G401 (cell line): ENCODE measurements around the gene TAL1. TPM values are rescaled to one million over a fixed set of nuclear protein-coding genes. Genes with fewer than 3 reads are reported as not detected.

Experiments
- DNase-seq: peaks from one replicate; pipeline ENCODE4 v3.0.0-alpha.2; 2015; ENCODE audit warnings: low spot score
- in situ Hi-C: cut with HindIII; loops from 2 replicates; pipeline ENCODE4 v1.10.0; 2016; ENCODE audit warnings: low sequenced_read_pairs, mixed read lengths
- total RNA-seq: library from RNA; depleted of rRNA; stranded (reverse); fragments of >200 nt; shearing (Covaris generic); gene quantifications from 2 replicates; pipeline ENCODE4 v1.2.3, GENCODE V29; 2014

TAL1 gene
- total RNA-seq, 1 experiment from 2014 or later = not detected

GRCh38 chr1:47191940-47192457, 40.0 kb downstream of the TAL1 start:
- no peak for DNase-seq
- in situ Hi-C loops = no loop called here

GRCh38 chr1:47190857-47191256, 41.2 kb downstream of the TAL1 start:
- in situ Hi-C loops = no loop called here
- DNase-seq = no peak

- no peak for DNase-seq
- in situ Hi-C loops = no loop called here
These were observed 41.5 kb downstream of the TAL1 start for GRCh38 chr1:47190509-47190855.

- in situ Hi-C loops = no loop called here
- no peak for DNase-seq
These were observed 42.0 kb downstream of the TAL1 start, which contains the start of gene PDZK1IP1 for GRCh38 chr1:47189844-47190508. Gene PDZK1IP1 (minus strand): TSS chr1:47190036. CDS start chr1:47189932, 104 bp downstream.

GRCh38 chr1:47188791-47189785, 42.9 kb downstream of the TAL1 start:
- in situ Hi-C loops = no loop called here
- no peak for DNase-seq

GRCh38 chr1:47187926-47188250, 44.1 kb downstream of the TAL1 start:
- no peak for DNase-seq
- in situ Hi-C loops = no loop called here

- in situ Hi-C loops = no loop called here
- DNase-seq = no peak
These were observed 44.6 kb downstream of the TAL1 start for GRCh38 chr1:47187231-47187925.

GRCh38 chr1:47186267-47187185, 45.5 kb downstream of the TAL1 start:
- DNase-seq = no peak
- in situ Hi-C loops = no loop called here

- DNase-seq = no peak
- in situ Hi-C loops = no loop called here
These were observed 47.0 kb downstream of the TAL1 start for GRCh38 chr1:47184822-47185677.

- no peak for DNase-seq
- in situ Hi-C loops = no loop called here
These were observed 47.8 kb downstream of the TAL1 start for GRCh38 chr1:47184090-47184821.

GRCh38 chr1:47183308-47184089, 48.5 kb downstream of the TAL1 start:
- no peak for DNase-seq

GRCh38 chr1:47182676-47183235, 49.3 kb downstream of the TAL1 start:
- in situ Hi-C loops = no loop called here
- DNase-seq = no peak

More at GRCh38 chr1:47183308-47184089, 48.5 kb downstream of the TAL1 start:
- in situ Hi-C loops = no loop called here

- DNase-seq = no peak
- in situ Hi-C loops = no loop called here
These were observed 49.9 kb downstream of the TAL1 start for GRCh38 chr1:47181955-47182675.

GRCh38 chr1:47181095-47181954, 50.7 kb downstream of the TAL1 start:
- in situ Hi-C loops = no loop called here
- DNase-seq = no peak
